OCI-LY7 (cell line): ENCODE data around the gene QRFP. TPM values are rescaled to one million over a fixed set of nuclear protein-coding genes. Genes with fewer than 3 reads are reported as not detected.
"Not testable (repeated sequence)": the region's sequence is repeated elsewhere in the genome, so short reads cannot be mapped to it uniquely, and the experiment has no call there.

Experiments used
- BruUV-seq: library from RNA; stranded (reverse); fragments of 400-500 nt; replicated peaks from 2 replicates; lab custom pipeline; 2021; lab: Mats Ljungman, UMichigan
- CTCF ChIA-PET: fragments of 300-600 bp; sonication (Branson Sonifier 250); formaldehyde crosslinking; loops from one replicate; lab custom pipeline; 2022; ENCODE audit warnings: antibody characterized with exemption; ENCODE audit not compliant: unreplicated experiment; lab: Charles Lee
- POLR2A ChIA-PET: fragments of 300-600 bp; sonication (Branson Sonifier 250); formaldehyde crosslinking; loops from one replicate; lab custom pipeline; 2022; ENCODE audit warnings: antibody characterized with exemption; lab: Charles Lee
- DNase-seq: peaks from one replicate; pipeline ENCODE4 v3.0.0-alpha.2; 2015; ENCODE audit warnings: low spot score
- H2AFZ ChIP-seq: fragments of 200-600 bp; sonication (generic), shearing (Covaris generic); 2 replicates; pipeline ENCODE4 v1.6.1; 2014; ENCODE audit warnings: mild to moderate bottlenecking, antibody characterized with exemption, low read length, moderate library complexity
- H3K27ac ChIP-seq: fragments of 200-600 bp; sonication (generic); 2 replicates; pipeline ENCODE4 v1.5.1; 2014; ENCODE audit warnings: mixed run types, low read depth, mild to moderate bottlenecking, moderate library complexity, low read length, inconsistent platforms; ENCODE audit not compliant: poor library complexity, severe bottlenecking
- H3K36me3 ChIP-seq: fragments of 200-600 bp; sonication (generic); 2 replicates; pipeline ENCODE4 v1.6.1; 2014; ENCODE audit warnings: mild to moderate bottlenecking, antibody characterized with exemption, low read length, moderate library complexity, mixed read lengths; ENCODE audit not compliant: insufficient read depth
- H3K4me1 ChIP-seq: fragments of 200-600 bp; sonication (generic); 2 replicates; pipeline ENCODE4 v1.5.1; 2014; ENCODE audit warnings: mild to moderate bottlenecking, low read length; ENCODE audit not compliant: insufficient read depth, poor library complexity, severe bottlenecking
- H3K4me2 ChIP-seq: fragments of 200-600 bp; sonication (generic); 2 replicates; pipeline ENCODE4 v1.6.1; 2014; ENCODE audit warnings: mild to moderate bottlenecking, low read length
- H3K4me3 ChIP-seq: fragments of 200-600 bp; sonication (generic); 2 replicates; pipeline ENCODE4 v1.5.1; 2014; ENCODE audit warnings: mild to moderate bottlenecking, low read depth, low read length; ENCODE audit not compliant: poor library complexity, severe bottlenecking
- H3K79me2 ChIP-seq: fragments of 200-600 bp; sonication (generic); 2 replicates; pipeline ENCODE4 v1.6.1; 2016; ENCODE audit warnings: low read depth, mild to moderate bottlenecking, low read length, moderate library complexity, mixed read lengths; ENCODE audit not compliant: insufficient read depth
- H3K9me2 ChIP-seq: fragments of 200-600 bp; sonication (generic); 2 replicates; pipeline ENCODE4 v1.6.1; 2016; ENCODE audit warnings: mild to moderate bottlenecking, low read length, mixed read lengths; ENCODE audit not compliant: insufficient read depth
- H3K9me3 ChIP-seq: fragments of 200-600 bp; sonication (generic); 2 replicates; pipeline ENCODE4 v1.6.1; 2014; ENCODE audit warnings: mild to moderate bottlenecking, mixed run types, low read length, mixed read lengths
- H4K20me1 ChIP-seq: fragments of 200-600 bp; sonication (generic); 2 replicates; pipeline ENCODE4 v1.6.1; 2014; ENCODE audit warnings: mild to moderate bottlenecking, antibody characterized with exemption, low read length, moderate library complexity, mixed read lengths; ENCODE audit not compliant: insufficient read depth
- CTCF ChIP-seq: fragments of 200-600 bp; sonication (generic); conservative IDR thresholded peaks from 2 replicates; pipeline ENCODE4 v1.5.1; 2014; ENCODE audit warnings: mild to moderate bottlenecking, antibody characterized with exemption, low read length, moderate library complexity, mixed read lengths
- EZH2phosphoT487 ChIP-seq: fragments of 200-600 bp; sonication (generic); IDR thresholded peaks from 2 replicates; pipeline ENCODE4 v1.6.1; 2018; ENCODE audit warnings: low read depth, borderline replicate concordance, mild to moderate bottlenecking, mixed run types, antibody characterized with exemption, low read length, moderate library complexity, mixed read lengths
- intact Hi-C: fragments of 100-400 bp; cut with micrococcal nuclease; formaldehyde crosslinking; loops from one replicate; pipeline ENCODE4 v1.10.0; 2022; ENCODE audit not compliant: unreplicated experiment
- total RNA-seq, 2 experiments: library from RNA; depleted of rRNA in 1 of 2; stranded (reverse); fragments of >200 nt in 1 of 2; shearing (Covaris generic) in 1 of 2; gene quantifications; 2 replicates each; pipeline ENCODE4 v1.2.3, GENCODE V29; 2014 to 2022

The QRFP gene
- total RNA-seq, 2 experiments from 2014 or later, result not detected

- no peak for DNase-seq
- intact Hi-C loops, result no loop called here
- Histone ChIP-seq H3K79me2 (no peaks in the 10 kb centered on the region), H3K9me3 (no peaks in the 10 kb centered on the region), H3K9me2 (no peaks in the 10 kb centered on the region), H3K27ac (no peak overlapping the region), H4K20me1 (no peaks in the 10 kb centered on the region), H2AFZ (no peak overlapping the region), H3K4me2 (no peak overlapping the region), H3K4me3 (no peak overlapping the region), H3K4me1 (no peaks in the 10 kb centered on the region), H3K36me3 (no peaks in the 10 kb centered on the region)
- ChIA-PET POLR2A (no interaction called here), CTCF (no interaction called here)
- BruUV-seq, result no TSS peak
- TF ChIP-seq CTCF (no peak), EZH2phosphoT487 (no peak)
Measured at GRCh38 chr9:130912932-130913598, 16.5 kb upstream of the QRFP start.

GRCh38 chr9:130911254-130912049 lies 14.8 kb upstream of the QRFP start:
- no peaks in the 10 kb centered on the region for H3K79me2 ChIP-seq
- intact Hi-C loops, result no loop called here
- H3K4me2 ChIP-seq, result no peak overlapping the region
- H4K20me1 ChIP-seq, result no peaks in the 10 kb centered on the region
- no peak overlapping the region for H2AFZ ChIP-seq
- no peak overlapping the region for H3K27ac ChIP-seq
- no peaks in the 10 kb centered on the region for H3K9me2 ChIP-seq
- no TSS peak for BruUV-seq
- ChIA-PET CTCF (no interaction called here), POLR2A (no interaction called here)
- no peaks in the 10 kb centered on the region for H3K36me3 ChIP-seq
- TF ChIP-seq CTCF (no peak), EZH2phosphoT487 (no peak)
- DNase-seq, result no peak
- no peaks in the 10 kb centered on the region for H3K4me1 ChIP-seq
- H3K4me3 ChIP-seq, result no peak overlapping the region
- H3K9me3 ChIP-seq, result no peaks in the 10 kb centered on the region

GRCh38 chr9:130910670-130911069 lies 14.1 kb upstream of the QRFP start:
- CTCF ChIA-PET, H3K4me3 ChIP-seq: not testable (repeated sequence)

GRCh38 chr9:130910041-130910440 lies 13.4 kb upstream of the QRFP start:
- H4K20me1 ChIP-seq, DNase-seq, H3K27ac ChIP-seq, H2AFZ ChIP-seq, H3K79me2 ChIP-seq, H3K4me3 ChIP-seq, H3K4me1 ChIP-seq, H3K4me2 ChIP-seq, H3K9me3 ChIP-seq, BruUV-seq, H3K36me3 ChIP-seq, H3K9me2 ChIP-seq, CTCF ChIA-PET, intact Hi-C loops: not testable (repeated sequence)
- POLR2A ChIA-PET, result interaction anchor here (0.7 kb wide), 2 partner anchors 50 to 217 kb away, joined by 3 to 5 read pairs; no protein-coding TSS in a partner anchor

More at GRCh38 chr9:130910670-130911069, 14.1 kb upstream of the QRFP start:
- H3K27ac ChIP-seq, H3K36me3 ChIP-seq, H2AFZ ChIP-seq, H3K9me3 ChIP-seq, H3K9me2 ChIP-seq, H4K20me1 ChIP-seq, H3K4me1 ChIP-seq, BruUV-seq, intact Hi-C loops, H3K4me2 ChIP-seq, POLR2A ChIA-PET, DNase-seq, H3K79me2 ChIP-seq: not testable (repeated sequence)
